Common myeloid progenitor, CD34-positive (primary cell): ENCODE data around the gene PDCD7. TPM values are rescaled to one million over a fixed set of nuclear protein-coding genes. Genes with fewer than 3 reads are reported as not detected.
"Not testable (repeated sequence)": the region's sequence is repeated elsewhere in the genome, so short reads cannot be mapped to it uniquely, and the experiment has no call there.

Source experiments
- CTCF ChIA-PET: fragments of 350-600 bp; sonication (Branson Sonifier 250); formaldehyde crosslinking; loops from one replicate; lab custom pipeline; 2021; ENCODE audit warnings: antibody characterized with exemption; lab: Charles Lee
- POLR2A ChIA-PET: fragments of 350-600 bp; sonication (Branson Sonifier 250); formaldehyde crosslinking; loops from one replicate; lab custom pipeline; 2021; ENCODE audit warnings: antibody characterized with exemption; lab: Charles Lee
- DNase-seq, 3 donors: peaks; one replicate each; pipeline versions ENCODE4 v3.0.0 to v3.0.0-alpha.2; 2013
- H3K27ac ChIP-seq, 2 experiments: 1 replicate in 1 of 2; 2 replicates in 1 of 2; pipeline ENCODE4 v1.7.0; 2013; ENCODE audit warnings: inconsistent platforms in 2 of 2, low read length in 2 of 2, mild to moderate bottlenecking in 2 of 2, low read depth in 1 of 2, moderate library complexity in 1 of 2; ENCODE audit not compliant: severe bottlenecking in 2 of 2, insufficient read depth in 1 of 2, poor library complexity in 1 of 2
- H3K27me3 ChIP-seq, 5 experiments: replicated peaks in 2 of 5; 1 replicate in 3 of 5; 2 replicates in 2 of 5; pipeline versions ENCODE4 v1.6.1 to v1.7.0; 2013; ENCODE audit warnings: low read length in 4 of 5, mild to moderate bottlenecking in 2 of 5, moderate library complexity in 2 of 5, inconsistent platforms in 1 of 5; ENCODE audit not compliant: insufficient read depth in 5 of 5, control insufficient read depth in 4 of 5
- H3K36me3 ChIP-seq, 4 experiments: 1 replicate in 2 of 4; 2 replicates in 2 of 4; pipeline versions ENCODE4 v1.6.1 to v1.7.0; 2013; ENCODE audit warnings: low read length in 3 of 4, control low read depth in 1 of 4, mild to moderate bottlenecking in 1 of 4; ENCODE audit not compliant: control insufficient read depth in 4 of 4, insufficient read depth in 4 of 4
- H3K4me1 ChIP-seq, 4 experiments: 1 replicate in 3 of 4; 2 replicates in 1 of 4; pipeline versions ENCODE4 v1.6.1 to v1.7.1; 2013; ENCODE audit warnings: low read length in 3 of 4, mild to moderate bottlenecking in 3 of 4, control low read depth in 1 of 4, inconsistent platforms in 1 of 4, moderate library complexity in 1 of 4; ENCODE audit not compliant: control insufficient read depth in 4 of 4, insufficient read depth in 4 of 4; ENCODE audit errors: control extremely low read depth in 1 of 4
- H3K4me3 ChIP-seq, 7 experiments: 1 replicate in 4 of 7; 2 replicates in 3 of 7; pipeline versions ENCODE4 v1.5.1 to v1.7.0; 2013; ENCODE audit warnings: mild to moderate bottlenecking in 7 of 7, low read length in 6 of 7, moderate library complexity in 6 of 7, inconsistent platforms in 2 of 7, low read depth in 2 of 7, control low read depth in 1 of 7; ENCODE audit not compliant: insufficient read depth in 4 of 7, control insufficient read depth in 1 of 7; ENCODE audit errors: extremely low read depth in 1 of 7
- H3K9me3 ChIP-seq, 5 experiments: 1 replicate in 4 of 5; 2 replicates in 1 of 5; pipeline versions ENCODE4 v1.6.1 to v1.7.1; 2013; ENCODE audit warnings: low read length in 4 of 5, mild to moderate bottlenecking in 2 of 5, inconsistent platforms in 1 of 5, low read depth in 1 of 5, moderate library complexity in 1 of 5; ENCODE audit not compliant: control insufficient read depth in 4 of 5, insufficient read depth in 2 of 5; ENCODE audit errors: control extremely low read depth in 1 of 5
- WGBS: methylation state at CpG from one replicate; pipeline ENCODE4 v1.1.5; 2013; ENCODE audit not compliant: insufficient coverage; 5-methylcytosine and 5-hydroxymethylcytosine counted together
- polyA plus RNA-seq: library from polyadenylated mRNA; unstranded; fragments of 120-200 nt; gene quantifications from one replicate; pipeline ENCODE4 v1.2.1, GENCODE V29; 2013

PDCD7 gene
- polyA plus RNA-seq, result 32.2 TPM

- peak; percentile 95 to 98 (median 97) for DNase-seq
- 0% methylated on average over 40 of the region's 45 CpGs for WGBS
- CTCF ChIA-PET, result interaction anchor here (0.8 to 1.2 kb wide), 2 partner anchors 13 to 16 kb away, joined by 3 read pairs; no protein-coding TSS in a partner anchor
These were observed at the start of gene PDCD7 for GRCh38 chr15:65133548-65134200. Gene PDCD7, minus strand, starts transcription at chr15:65133808. Its CDS starts 27 bp downstream, at chr15:65133781.

GRCh38 chr15:65182538-65182937 is 48.9 kb upstream of the PDCD7 start:
- DNase-seq, result peak in 1 of 3 donors; percentile 2
- Histone ChIP-seq H3K27ac (no peak overlapping the region), H3K27me3 (no peaks in the 10 kb centered on the region), H3K4me1 (peaks cover 9 to 24% (median 19%) of the 10 kb centered on the region in 4 experiments), H3K9me3 (no peaks in the 10 kb centered on the region), H3K4me3 (peak overlapping the region in 1 of 7 experiments; percentile 16), H3K36me3 (peaks cover 0 to 22% (median 12%) of the 10 kb centered on the region in 4 experiments)
- ChIA-PET CTCF (interaction anchor here (1.4 kb wide), 1 partner anchor 33 kb away, joined by 4 read pairs; no protein-coding TSS in a partner anchor), POLR2A (interaction anchor here (0.6 kb wide), 1 partner anchor 122 kb away, joined by 6 read pairs; the partner anchor contains the start of gene RNU5B-1)
- WGBS, result 100% methylated on average over 3 of the region's 4 CpGs

More at GRCh38 chr15:65133548-65134200, at the start of gene PDCD7:
- Histone ChIP-seq H3K9me3 (peaks cover 0 to 7% (median 0%) of the 10 kb centered on the region in 5 experiments), H3K4me3 (peak within 1 kb of the TSS; percentile 66 to 98 (median 82)), H3K27ac (peak within 1 kb of the TSS; percentile 68 to 86), H3K4me1 (peaks cover 7 to 17% (median 12%) of the 10 kb centered on the region in 4 experiments), H3K36me3 (peaks cover 5 to 16% (median 11%) of the 10 kb centered on the region in 4 experiments), H3K27me3 (no peaks in the 10 kb centered on the region)
- POLR2A ChIA-PET, result no interaction called here

- Histone ChIP-seq H3K4me1 (peaks cover 9 to 24% (median 19%) of the 10 kb centered on the region in 4 experiments), H3K36me3 (peaks cover 5 to 29% (median 16%) of the 10 kb centered on the region in 4 experiments)
- POLR2A ChIA-PET, result interaction anchor here (0.6 to 0.7 kb wide), 2 partner anchors 123 to 454 kb away, joined by 3 to 6 read pairs; partner anchors contain the start of gene RNU5B-1
- not testable (repeated sequence) for DNase-seq, H3K27ac ChIP-seq, H3K27me3 ChIP-seq, H3K9me3 ChIP-seq, H3K4me3 ChIP-seq
- 93% methylated on average over 4 of the region's 15 CpGs for WGBS
- CTCF ChIA-PET, result interaction anchor here (0.6 to 1.4 kb wide), 2 partner anchors 33 to 100 kb away, joined by 4 read pairs; no protein-coding TSS in a partner anchor
These were observed 48.2 kb upstream of the PDCD7 start for GRCh38 chr15:65181582-65182353.

- CTCF ChIA-PET, result no interaction called here
- POLR2A ChIA-PET, result no interaction called here
These were observed 46.6 kb upstream of the PDCD7 start for GRCh38 chr15:65180167-65180566.

GRCh38 chr15:65177901-65178300 is 44.3 kb upstream of the PDCD7 start:
- no CpG with 5 or more reads among the region's 1 CpG for WGBS
- no peak for DNase-seq
- ChIA-PET POLR2A (interaction anchor here (0.7 kb wide), 1 partner anchor 34 kb away, joined by 3 read pairs; no protein-coding TSS in a partner anchor), CTCF (interaction anchor here (0.7 kb wide), 1 partner anchor 38 kb away, joined by 3 read pairs; no protein-coding TSS in a partner anchor)
- Histone ChIP-seq H3K4me3 (no peak overlapping the region), H3K27ac (no peak overlapping the region), H3K36me3 (peaks cover 14 to 53% (median 34%) of the 10 kb centered on the region in 4 experiments), H3K4me1 (peaks cover 0 to 8% (median 6%) of the 10 kb centered on the region in 4 experiments), H3K9me3 (no peaks in the 10 kb centered on the region), H3K27me3 (no peaks in the 10 kb centered on the region)

More at GRCh38 chr15:65180167-65180566, 46.6 kb upstream of the PDCD7 start:
- Histone ChIP-seq H3K27me3 (no peaks in the 10 kb centered on the region), H3K4me3 (no peak overlapping the region), H3K9me3 (no peaks in the 10 kb centered on the region), H3K4me1 (peaks cover 6 to 19% (median 14%) of the 10 kb centered on the region in 4 experiments), H3K27ac (no peak overlapping the region), H3K36me3 (peaks cover 8 to 41% (median 25%) of the 10 kb centered on the region in 4 experiments)
- no peak for DNase-seq
- 80% methylated on average over 1 of the region's 3 CpGs for WGBS

- peak overlapping the region in 1 of 2 experiments; percentile 2 for H3K27ac ChIP-seq
- CTCF ChIA-PET, result no interaction called here
- no peak for DNase-seq
These were observed 42.4 kb upstream of the PDCD7 start for GRCh38 chr15:65176056-65176455.

More at GRCh38 chr15:65176056-65176455, 42.4 kb upstream of the PDCD7 start:
- peaks cover 23 to 71% (median 44%) of the 10 kb centered on the region in 4 experiments for H3K36me3 ChIP-seq
- no peak overlapping the region for H3K4me3 ChIP-seq
- POLR2A ChIA-PET, result no interaction called here
- H3K4me1 ChIP-seq, result no peaks in the 10 kb centered on the region
- H3K9me3 ChIP-seq, result no peaks in the 10 kb centered on the region
- H3K27me3 ChIP-seq, result no peaks in the 10 kb centered on the region
